Measurements from ENCODE around the gene ZNF76. TPM values are rescaled to one million over a fixed set of nuclear protein-coding genes. Genes with fewer than 3 reads are reported as not detected.
A peak's percentile ranks its signal among the peaks of the same experiment; 100 is the strongest.
"Not testable (repeated sequence)": the region's sequence is repeated elsewhere in the genome, so short reads cannot be mapped to it uniquely, and the experiment has no call there.

Gene ZNF76
- total RNA-seq, 1 donor from 2014 or later = 45.8 TPM

- ATAC-seq (no peak), DNase-seq (ENCODE audit: low spot score) (no peak)
- intact Hi-C loops (cut with DNase I) = no loop called here
Measured at GRCh38 chr6:35312076-35312800, 52.7 kb downstream of the ZNF76 start.

- DNase-seq (ENCODE audit: low spot score) (no peak), ATAC-seq (no peak)
- intact Hi-C loops (cut with DNase I) = no loop called here
Measured at GRCh38 chr6:35312807-35313206, 53.3 kb downstream of the ZNF76 start.

- ATAC-seq (peak; percentile 59), DNase-seq (ENCODE audit: low spot score) (no peak)
- intact Hi-C loops (cut with DNase I) = no loop called here
Measured at GRCh38 chr6:35317483-35318195, 58.1 kb downstream of the ZNF76 start.

GRCh38 chr6:35318196-35319171 lies 58.9 kb downstream of the ZNF76 start:
- intact Hi-C loops (cut with DNase I) = no loop called here
- ATAC-seq (peak; percentile 99), DNase-seq (ENCODE audit: low spot score) (peak; percentile 91)

GRCh38 chr6:35319346-35320030 lies 60.0 kb downstream of the ZNF76 start:
- ATAC-seq (no peak), DNase-seq (ENCODE audit: low spot score) (no peak)
- intact Hi-C loops (cut with DNase I) = no loop called here

GRCh38 chr6:35320031-35320410 lies 60.5 kb downstream of the ZNF76 start:
- DNase-seq (ENCODE audit: low spot score) (no peak), ATAC-seq (no peak)
- intact Hi-C loops (cut with DNase I) = no loop called here

GRCh38 chr6:35321091-35321490 lies 61.6 kb downstream of the ZNF76 start:
- ATAC-seq = no peak
- no peak for DNase-seq (ENCODE audit: low spot score)
- intact Hi-C loops (cut with DNase I) = no loop called here

- DNase-seq (ENCODE audit: low spot score) (no peak), ATAC-seq (peak; percentile 76)
- intact Hi-C loops (cut with DNase I) = no loop called here
Measured at GRCh38 chr6:35327349-35328027, 68.0 kb downstream of the ZNF76 start.

GRCh38 chr6:35328108-35328723 lies 68.7 kb downstream of the ZNF76 start:
- intact Hi-C loops (cut with DNase I) = no loop called here
- ATAC-seq = no peak

GRCh38 chr6:35328965-35329364 lies 69.4 kb downstream of the ZNF76 start:
- not testable (repeated sequence) for ATAC-seq

More at GRCh38 chr6:35328108-35328723, 68.7 kb downstream of the ZNF76 start:
- DNase-seq (ENCODE audit: low spot score) = no peak

GRCh38 chr6:35330541-35331119 lies 71.1 kb downstream of the ZNF76 start:
- no peak for DNase-seq (ENCODE audit: low spot score)
- intact Hi-C loops (cut with DNase I) = loop anchor here (5.0 kb wide), 1 partner anchor 1822 kb away; no protein-coding TSS in a partner anchor
- no peak for ATAC-seq

More at GRCh38 chr6:35328965-35329364, 69.4 kb downstream of the ZNF76 start:
- DNase-seq (ENCODE audit: low spot score); intact Hi-C loops (cut with DNase I): not testable (repeated sequence)

GRCh38 chr6:35332074-35332887 lies 72.7 kb downstream of the ZNF76 start:
- intact Hi-C loops (cut with DNase I) = loop anchor here (5.0 kb wide), 1 partner anchor 1820 kb away; no protein-coding TSS in a partner anchor
- not testable (repeated sequence) for DNase-seq (ENCODE audit: low spot score); ATAC-seq

- no peak for ATAC-seq
- intact Hi-C loops (cut with DNase I) = no loop called here
Measured at GRCh38 chr6:35341557-35341956, 82.0 kb downstream of the ZNF76 start.

GRCh38 chr6:35342258-35343091 lies 82.9 kb downstream of the ZNF76 start, which contains the start of gene PPARD:
TSS of gene PPARD (plus strand) at chr6:35342558. CDS start at chr6:35411088, 68,530 bp downstream.
- intact Hi-C loops (cut with DNase I) = loop anchor here (2.0 kb wide), 1 partner anchor 104 kb away; no protein-coding TSS in a partner anchor
- DNase-seq (ENCODE audit: low spot score) (peak; percentile 99), ATAC-seq (peak; percentile 99)

More at GRCh38 chr6:35341557-35341956, 82.0 kb downstream of the ZNF76 start:
- no peak for DNase-seq (ENCODE audit: low spot score)

- DNase-seq (ENCODE audit: low spot score) (peak; percentile 78), ATAC-seq (peak; percentile 13)
Measured at GRCh38 chr6:35343092-35343834, 83.7 kb downstream of the ZNF76 start.

More at GRCh38 chr6:35343092-35343834, 83.7 kb downstream of the ZNF76 start:
- intact Hi-C loops (cut with DNase I) = loop anchor here (2.0 kb wide), 1 partner anchor 104 kb away; no protein-coding TSS in a partner anchor
